Fibroblast of mammary gland (primary cell): Measurements from ENCODE around the gene CD248.

Source experiments
- DNase-seq: peaks from one replicate; pipeline ENCODE4 v3.0.0-alpha.2; 2010; ENCODE audit warnings: low read depth
- H3K4me3 ChIP-seq: 2 replicates; pipeline ENCODE4 v1.5.1; 2011; ENCODE audit warnings: low read depth, mild to moderate bottlenecking, low read length, moderate library complexity; ENCODE audit not compliant: control insufficient read depth
- CTCF ChIP-seq: conservative IDR thresholded peaks from 2 replicates; pipeline ENCODE4 v1.5.1; 2011; ENCODE audit warnings: low read depth, low read length, inconsistent platforms; ENCODE audit not compliant: control insufficient read depth, insufficient read depth

The CD248 gene

GRCh38 chr11:66267039-66267378, 49.8 kb downstream of the CD248 start:
- DNase-seq = no peak
- no peak for TF ChIP-seq CTCF
- peak overlapping the region; percentile 63 for H3K4me3 ChIP-seq

- TF ChIP-seq CTCF = no peak
- DNase-seq = no peak
- peak overlapping the region; percentile 63 for H3K4me3 ChIP-seq
Measured at GRCh38 chr11:66266378-66267038, 50.3 kb downstream of the CD248 start.

- no peak for TF ChIP-seq CTCF
- no peak for DNase-seq
- no peak overlapping the region for H3K4me3 ChIP-seq
Measured at GRCh38 chr11:66265531-66266377, 51.1 kb downstream of the CD248 start.

- TF ChIP-seq CTCF = peak; percentile 30
- H3K4me3 ChIP-seq = no peak overlapping the region
- no peak for DNase-seq
Measured at GRCh38 chr11:66264914-66265313, 51.9 kb downstream of the CD248 start.
